ENCODE measurements around the gene HMGCL.
"Not testable (repeated sequence)": the region's sequence is repeated elsewhere in the genome, so short reads cannot be mapped to it uniquely, and the experiment has no call there.

HMGCL gene

GRCh38 chr1:23834156-23834555, 8.9 kb upstream of the HMGCL start:
- not testable (repeated sequence) for H3K4me3 ChIP-seq (ENCODE audit: low read depth, low read length)

GRCh38 chr1:23827717-23828116, 2.5 kb upstream of the HMGCL start:
- H3K4me3 ChIP-seq (ENCODE audit: low read depth, low read length) = no peak overlapping the region
- DNase-seq (ENCODE audit: low read depth) = no peak

More at GRCh38 chr1:23834156-23834555, 8.9 kb upstream of the HMGCL start:
- DNase-seq (ENCODE audit: low read depth) = not testable (repeated sequence)

GRCh38 chr1:23826590-23826989, 1.4 kb upstream of the HMGCL start:
- not testable (repeated sequence) for H3K4me3 ChIP-seq (ENCODE audit: low read depth, low read length); DNase-seq (ENCODE audit: low read depth)

- no peak for DNase-seq (ENCODE audit: low read depth)
Measured at GRCh38 chr1:23825762-23826522, 713 bp upstream of the HMGCL start.

GRCh38 chr1:23824711-23825075, 536 bp downstream of the HMGCL start:
- no peak for DNase-seq (ENCODE audit: low read depth)
- H3K4me3 ChIP-seq (ENCODE audit: low read depth, low read length) = peak overlapping the region; percentile 99

More at GRCh38 chr1:23825762-23826522, 713 bp upstream of the HMGCL start:
- H3K4me3 ChIP-seq (ENCODE audit: low read depth, low read length) = peak overlapping the region; percentile 99

GRCh38 chr1:23823767-23824166, 1.5 kb downstream of the HMGCL start:
- DNase-seq (ENCODE audit: low read depth) = no peak
- H3K4me3 ChIP-seq (ENCODE audit: low read depth, low read length) = peak overlapping the region; percentile 99

- no peak for DNase-seq (ENCODE audit: low read depth)
Measured at GRCh38 chr1:23817633-23818032, 7.6 kb downstream of the HMGCL start.

GRCh38 chr1:23816906-23817305, 8.3 kb downstream of the HMGCL start:
- no peak overlapping the region for H3K4me3 ChIP-seq (ENCODE audit: low read depth, low read length)
- no peak for DNase-seq (ENCODE audit: low read depth)

More at GRCh38 chr1:23817633-23818032, 7.6 kb downstream of the HMGCL start:
- no peak overlapping the region for H3K4me3 ChIP-seq (ENCODE audit: low read depth, low read length)

GRCh38 chr1:23816361-23816760, 8.9 kb downstream of the HMGCL start:
- no peak for DNase-seq (ENCODE audit: low read depth)
- H3K4me3 ChIP-seq (ENCODE audit: low read depth, low read length) = no peak overlapping the region

GRCh38 chr1:23814016-23814415, 11.2 kb downstream of the HMGCL start:
- H3K4me3 ChIP-seq (ENCODE audit: low read depth, low read length) = no peak overlapping the region
- DNase-seq (ENCODE audit: low read depth) = no peak

- H3K4me3 ChIP-seq (ENCODE audit: low read depth, low read length) = no peak overlapping the region
- no peak for DNase-seq (ENCODE audit: low read depth)
Measured at GRCh38 chr1:23810818-23811540, 14.2 kb downstream of the HMGCL start.

GRCh38 chr1:23809751-23810171, 15.5 kb downstream of the HMGCL start:
- H3K4me3 ChIP-seq (ENCODE audit: low read depth, low read length) = no peak overlapping the region
- DNase-seq (ENCODE audit: low read depth) = no peak

GRCh38 chr1:23807453-23807852, 17.8 kb downstream of the HMGCL start:
- no peak overlapping the region for H3K4me3 ChIP-seq (ENCODE audit: low read depth, low read length)
- no peak for DNase-seq (ENCODE audit: low read depth)

GRCh38 chr1:23806280-23806679, 18.9 kb downstream of the HMGCL start:
- H3K4me3 ChIP-seq (ENCODE audit: low read depth, low read length) = no peak overlapping the region
- DNase-seq (ENCODE audit: low read depth) = no peak

GRCh38 chr1:23805025-23805424, 20.2 kb downstream of the HMGCL start:
- DNase-seq (ENCODE audit: low read depth) = no peak
- H3K4me3 ChIP-seq (ENCODE audit: low read depth, low read length) = no peak overlapping the region

GRCh38 chr1:23804183-23804835, 20.9 kb downstream of the HMGCL start:
- no peak for DNase-seq (ENCODE audit: low read depth)
- H3K4me3 ChIP-seq (ENCODE audit: low read depth, low read length) = no peak overlapping the region

- no peak overlapping the region for H3K4me3 ChIP-seq (ENCODE audit: low read depth, low read length)
- no peak for DNase-seq (ENCODE audit: low read depth)
Measured at GRCh38 chr1:23803674-23804073, 21.6 kb downstream of the HMGCL start.

- H3K4me3 ChIP-seq (ENCODE audit: low read depth, low read length); DNase-seq (ENCODE audit: low read depth): not testable (repeated sequence)
Measured at GRCh38 chr1:23802809-23803342, 22.4 kb downstream of the HMGCL start.

- no peak for DNase-seq (ENCODE audit: low read depth)
- H3K4me3 ChIP-seq (ENCODE audit: low read depth, low read length) = no peak overlapping the region
Measured at GRCh38 chr1:23801876-23802275, 23.4 kb downstream of the HMGCL start.

GRCh38 chr1:23801338-23801748, 23.9 kb downstream of the HMGCL start:
- DNase-seq (ENCODE audit: low read depth) = no peak
- peak overlapping the region; percentile 86 for H3K4me3 ChIP-seq (ENCODE audit: low read depth, low read length)

All from skeletal muscle cell (primary cell).